Dermis blood vessel endothelial cell (primary cell): Measurements from ENCODE around the gene NFE2L3. TPM values are rescaled to one million over a fixed set of nuclear protein-coding genes. Genes with fewer than 3 reads are reported as not detected.

ENCODE experiments used
- DNase-seq: peaks from one replicate; pipeline ENCODE4 v3.0.0; 2010
- total RNA-seq: library from RNA; depleted of rRNA; stranded (reverse); fragments of >200 nt; gene quantifications from 2 replicates; pipeline ENCODE4 v1.2.3, GENCODE V29; 2014

Gene NFE2L3
- total RNA-seq, 1 donor from 2014 or later: 38.6 TPM

GRCh38 chr7:26200444-26201246 lies 48.6 kb downstream of the NFE2L3 start, which contains the start of gene HNRNPA2B1:
TSS of gene HNRNPA2B1 (minus strand) at chr7:26200746. CDS start at chr7:26200577, 169 bp downstream.
- DNase-seq: peak; percentile 98

DNA sequence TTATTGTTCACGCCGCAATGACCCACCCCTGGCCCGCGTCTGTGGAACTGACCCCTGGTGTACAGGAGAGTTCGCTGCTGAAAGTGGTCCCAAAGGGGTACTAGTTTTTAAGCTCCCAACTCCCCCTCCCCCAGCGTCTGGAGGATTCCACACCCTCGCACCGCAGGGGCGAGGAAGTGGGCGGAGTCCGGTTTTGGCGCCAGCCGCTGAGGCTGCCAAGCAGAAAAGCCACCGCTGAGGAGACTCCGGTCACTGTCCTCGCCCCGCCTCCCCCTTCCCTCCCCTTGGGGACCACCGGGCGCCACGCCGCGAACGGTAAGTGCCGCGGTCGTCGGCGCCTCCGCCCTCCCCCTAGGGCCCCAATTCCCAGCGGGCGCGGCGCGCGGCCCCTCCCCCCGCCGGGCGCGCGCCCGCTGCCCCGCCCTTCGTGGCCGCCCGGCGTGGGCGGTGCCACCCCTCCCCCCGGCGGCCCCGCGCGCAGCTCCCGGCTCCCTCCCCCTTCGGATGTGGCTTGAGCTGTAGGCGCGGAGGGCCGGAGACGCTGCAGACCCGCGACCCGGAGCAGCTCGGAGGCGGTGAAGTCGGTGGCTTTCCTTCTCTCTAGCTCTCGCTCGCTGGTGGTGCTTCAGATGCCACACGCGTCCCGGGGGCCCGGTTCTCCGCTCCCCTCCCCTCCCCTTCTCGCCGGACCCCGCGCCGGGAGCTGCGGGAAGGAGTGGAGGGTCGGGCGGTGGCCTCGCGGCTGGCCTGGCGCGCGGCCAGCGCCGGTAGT lies 49.4 kb downstream of the NFE2L3 start, which contains the start of gene CBX3:
Gene CBX3, plus strand, starts transcription at position 499 of the 772 bp plus-strand sequence. CDS start 1,254 bp downstream, outside the sequence.
- DNase-seq: peak; percentile 87

GRCh38 chr7:26202019-26202990 lies 50.3 kb downstream of the NFE2L3 start:
- peak; percentile 56 for DNase-seq

DNA sequence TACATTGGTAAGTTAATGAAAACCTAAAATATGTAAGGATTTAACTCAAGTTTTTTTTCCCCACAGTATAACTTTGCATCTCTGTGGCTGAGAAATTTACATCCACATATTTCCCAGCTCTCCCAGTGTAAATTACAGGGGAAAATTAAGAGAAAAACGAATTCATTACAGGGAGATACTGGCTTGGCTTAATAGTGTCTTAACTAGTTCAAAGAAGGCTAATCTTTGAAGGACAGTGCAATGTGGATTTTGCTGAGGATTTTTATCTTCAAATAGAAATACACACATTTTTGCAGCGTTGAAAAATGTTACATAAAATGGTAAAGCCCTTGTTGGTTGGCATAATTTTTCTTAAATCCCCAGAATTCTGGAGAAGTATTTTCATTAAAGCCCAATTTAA lies 51.0 kb downstream of the NFE2L3 start:
- DNase-seq: no peak

GRCh38 chr7:26208040-26208439 lies 56.0 kb downstream of the NFE2L3 start:
- peak; percentile 45 for DNase-seq

DNA sequence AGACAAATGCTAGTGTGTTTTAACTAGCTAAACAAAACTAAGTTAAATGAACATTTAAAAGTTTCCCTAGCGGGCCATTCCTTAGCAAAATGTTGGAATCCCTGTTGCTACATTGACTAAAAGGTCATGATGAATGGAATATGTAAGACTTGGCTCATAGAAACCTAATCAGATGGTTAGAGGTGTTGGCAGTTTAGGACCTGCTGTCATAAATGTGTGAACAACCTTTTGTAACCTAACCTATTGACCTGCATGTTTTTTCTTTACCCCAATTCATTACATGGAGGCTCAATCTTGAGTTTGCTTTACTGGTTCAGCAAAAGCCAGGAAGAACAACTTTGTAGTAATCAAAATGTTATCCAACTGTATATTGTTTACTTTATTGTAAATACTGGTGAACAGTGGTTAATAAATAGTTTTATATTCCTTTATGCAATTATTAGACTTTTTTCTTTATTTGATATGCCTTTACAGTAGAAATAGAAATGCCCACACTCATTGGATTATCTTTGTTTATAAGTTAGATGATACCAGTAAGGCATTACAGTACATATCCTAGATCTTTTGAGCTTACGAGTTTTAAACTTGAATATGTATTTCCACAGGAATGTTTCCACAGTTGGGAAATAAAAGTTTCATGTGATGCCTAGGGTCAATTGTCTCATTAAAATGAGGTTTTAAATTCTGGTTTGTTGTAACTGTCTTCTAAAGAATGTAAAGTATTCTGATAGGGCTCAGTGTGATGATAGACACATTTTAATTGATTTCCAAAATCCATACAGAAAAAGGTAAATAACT lies 61.1 kb downstream of the NFE2L3 start:
- DNase-seq: no peak

DNA sequence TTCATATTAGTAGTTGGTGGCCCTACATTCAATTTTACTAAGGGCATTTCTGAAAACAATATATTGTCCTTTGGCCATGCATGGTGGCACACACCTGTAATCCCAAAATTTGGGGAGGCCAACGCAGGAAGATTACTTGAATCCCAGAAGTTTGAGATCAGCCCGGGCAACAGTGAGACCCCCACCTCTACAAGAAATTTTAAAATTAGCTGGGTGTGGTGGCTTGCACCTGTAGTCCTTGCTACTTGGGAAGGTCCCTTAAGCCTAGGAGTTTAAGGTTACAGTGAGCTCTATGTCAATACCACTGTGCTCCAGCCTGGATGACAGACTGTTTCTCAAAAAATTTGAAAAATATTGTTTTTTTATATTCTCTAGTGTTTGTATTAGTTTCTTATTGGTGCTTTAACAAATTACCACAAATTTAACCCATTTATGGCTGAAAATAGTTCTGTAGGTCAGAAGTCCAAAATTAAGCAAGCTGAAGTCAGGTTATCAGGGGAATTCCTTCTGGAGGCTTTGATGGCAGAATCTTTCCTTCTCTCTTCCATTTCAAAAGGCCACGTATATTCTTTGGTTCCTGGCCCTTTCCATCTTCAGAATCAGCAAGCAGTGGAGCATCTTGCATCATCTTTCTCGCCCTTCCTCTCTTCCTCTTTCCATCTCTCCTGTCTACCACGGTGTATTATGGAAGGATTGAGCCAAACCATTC lies 62.0 kb downstream of the NFE2L3 start:
- no peak for DNase-seq

DNA sequence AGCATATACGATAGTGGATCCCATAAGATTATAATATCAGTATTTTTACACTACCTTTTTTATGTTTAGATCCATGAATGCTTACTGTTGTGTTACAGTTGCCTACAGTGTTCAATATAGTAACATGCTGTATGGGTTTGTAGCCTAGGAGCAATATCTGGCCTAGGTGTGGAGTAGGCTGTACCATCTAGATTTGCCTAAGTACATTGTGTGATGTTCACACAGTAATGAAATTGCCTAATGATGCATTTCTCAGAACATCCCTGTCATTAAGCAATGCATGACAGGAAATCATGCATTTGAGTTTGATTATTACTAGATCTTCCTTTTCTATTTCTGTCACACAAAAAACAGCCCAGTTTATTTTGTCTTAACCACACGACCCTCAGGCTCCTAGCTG lies 64.1 kb downstream of the NFE2L3 start:
- DNase-seq: no peak

DNA sequence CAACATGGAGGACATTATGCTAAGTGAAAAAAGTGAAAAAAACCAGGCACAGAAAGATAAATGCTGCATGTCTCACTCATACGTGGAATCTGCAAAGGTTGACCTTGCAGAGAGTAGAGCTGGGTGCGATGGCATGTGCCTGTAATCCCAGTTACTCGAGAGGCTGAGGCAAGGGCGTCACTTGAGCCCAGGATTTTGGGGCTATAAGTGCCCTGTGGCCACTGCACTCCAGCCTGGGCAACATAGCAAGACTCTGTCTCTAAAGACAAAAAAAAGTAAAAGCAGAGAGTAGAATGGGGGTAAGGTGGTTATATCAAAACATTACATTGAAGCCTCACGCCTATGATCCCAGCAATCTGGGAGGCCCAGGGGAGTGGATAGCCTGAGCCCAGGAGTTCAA lies 72.4 kb downstream of the NFE2L3 start:
- DNase-seq: no peak

DNA sequence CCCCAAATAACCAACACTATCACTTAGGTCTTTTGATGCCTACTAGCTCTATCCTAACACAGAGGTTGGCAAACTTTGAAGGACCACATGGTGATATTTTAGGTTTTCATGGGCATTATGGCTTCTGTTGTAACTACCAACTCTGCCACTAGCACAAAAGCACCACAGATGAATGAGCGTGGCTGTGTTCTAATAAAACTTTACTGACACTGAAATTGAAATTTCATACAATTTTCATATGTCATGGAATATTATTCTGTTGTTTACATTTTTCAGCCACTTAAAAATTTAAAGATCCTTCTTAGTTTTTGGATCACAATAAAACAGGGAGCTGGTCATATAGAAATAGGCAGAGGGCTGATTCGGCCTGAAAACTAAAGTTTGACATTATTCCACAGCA lies 76.0 kb downstream of the NFE2L3 start:
- DNase-seq: no peak

- peak; percentile 30 for DNase-seq
These were observed 82.0 kb downstream of the NFE2L3 start for GRCh38 chr7:26233902-26234511.

Other genes with a start within 250 kb of the NFE2L3 start
- gene HNRNPA2B1, start 48.5 kb downstream of the NFE2L3 start, total RNA-seq: 105 and 187 TPM in 2 replicates
- 154 and 176 TPM in 2 replicates for gene CBX3, start 49.5 kb downstream of the NFE2L3 start, total RNA-seq
- 8.4 and 9.4 TPM in 2 replicates for gene SNX10, start 139.7 kb downstream of the NFE2L3 start, total RNA-seq